ENCODE data around the gene VCAM1. TPM values are rescaled to one million over a fixed set of nuclear protein-coding genes. Genes with fewer than 3 reads are reported as not detected.

Gene VCAM1
- total RNA-seq, 1 experiment from 2014 or later, result 0.07 TPM

DNA sequence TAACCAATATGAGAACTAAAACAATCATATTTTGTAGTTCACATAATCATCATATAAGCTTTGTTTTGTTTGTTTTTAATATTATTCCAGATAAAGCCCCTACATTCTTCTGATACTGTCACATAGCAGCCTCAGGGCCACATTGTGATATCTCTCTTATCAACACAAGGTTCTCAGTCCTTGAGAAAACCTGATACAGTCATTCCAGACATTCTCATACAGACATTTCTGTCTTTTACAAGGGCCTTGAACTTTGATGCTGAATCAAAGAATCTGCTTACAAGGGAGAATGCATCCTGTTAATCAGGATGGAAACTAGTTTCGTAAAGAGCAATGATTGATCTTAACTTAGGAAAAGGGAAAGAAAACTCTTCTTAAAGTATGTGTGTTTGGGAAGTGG lies 12.7 kb upstream of the VCAM1 start:
- peaks cover 6% of the 10 kb centered on the region in 2 experiments for H3K4me1 Mint-ChIP-seq
- Histone ChIP-seq H3K23ac (ENCODE audit: insufficient read length, low read depth, low read length) (no peak overlapping the region), H2BK12ac (ENCODE audit: insufficient read length, low read depth, low read length) (no peak overlapping the region), H3K18ac (ENCODE audit: insufficient read length, low read depth, low read length) (no peak overlapping the region), H3K4me2 (ENCODE audit: insufficient read depth, insufficient read length, low read length) (no peak overlapping the region), H3K79me1 (ENCODE audit: insufficient read depth, low read depth, low read length, poor library complexity, severe bottlenecking) (no peaks in the 10 kb centered on the region), H3K4me1 (ENCODE audit: insufficient read depth, low read length) (peaks cover 4% of the 10 kb centered on the region; the same call in 1 of the 2 replicates), H3T11ph (ENCODE audit: low read length) (no peak overlapping the region), H2BK15ac (ENCODE audit: low read depth, low read length) (no peak overlapping the region), H3K27me3 (ENCODE audit: insufficient read depth, low read length) (no peaks in the 10 kb centered on the region), H3K79me2 (ENCODE audit: insufficient read depth, low read length) (no peaks in the 10 kb centered on the region), H3K9me3 (ENCODE audit: control insufficient read depth, low read depth, low read length) (no peaks in the 10 kb centered on the region), H3K14ac (ENCODE audit: insufficient read depth, low read length) (no peak overlapping the region), H3K23me2 (ENCODE audit: insufficient read length, low read depth, low read length, poor library complexity, severe bottlenecking) (no peaks in the 10 kb centered on the region), H2BK20ac (ENCODE audit: low read depth, low read length, poor library complexity, severe bottlenecking) (no peak overlapping the region), H2AFZ (ENCODE audit: low read length) (no peak overlapping the region), H3K27ac (ENCODE audit: insufficient read length, low read depth, low read length) (no peak overlapping the region), H2BK5ac (ENCODE audit: insufficient read length, low read length) (no peak overlapping the region), H4K91ac (ENCODE audit: insufficient read length, low read depth, low read length) (no peak overlapping the region), H4K5ac (ENCODE audit: insufficient read length, low read depth, low read length) (no peak overlapping the region), H4K20me1 (ENCODE audit: control insufficient read depth, insufficient read depth, insufficient read length) (no peaks in the 10 kb centered on the region), H4K8ac (replicated peaks; ENCODE audit: insufficient read length, low read depth, low read length) (no peak overlapping the region), H2BK120ac (ENCODE audit: low read depth, low read length, poor library complexity, severe bottlenecking) (no peak overlapping the region), H2AK5ac (ENCODE audit: insufficient read length, low read length) (no peak overlapping the region), H3K4ac (ENCODE audit: low read depth, low read length) (no peak overlapping the region), H3K56ac (ENCODE audit: insufficient read length, low read depth, low read length) (no peak overlapping the region), H3K9ac (ENCODE audit: extremely low read depth, insufficient read length, low read length) (no peak overlapping the region)
- H3K27me3 Mint-ChIP-seq (ENCODE audit: low read depth), result no peaks in the 10 kb centered on the region
- no peak overlapping the region for H3K4me3 Mint-ChIP-seq
- no peak overlapping the region for H3K27ac Mint-ChIP-seq
- no CpG with 5 or more reads among the region's 1 CpG for WGBS (ENCODE audit: extremely low coverage, insufficient read length, low lambda C conversion rate)
- TF ChIP-seq, protein P1, sequence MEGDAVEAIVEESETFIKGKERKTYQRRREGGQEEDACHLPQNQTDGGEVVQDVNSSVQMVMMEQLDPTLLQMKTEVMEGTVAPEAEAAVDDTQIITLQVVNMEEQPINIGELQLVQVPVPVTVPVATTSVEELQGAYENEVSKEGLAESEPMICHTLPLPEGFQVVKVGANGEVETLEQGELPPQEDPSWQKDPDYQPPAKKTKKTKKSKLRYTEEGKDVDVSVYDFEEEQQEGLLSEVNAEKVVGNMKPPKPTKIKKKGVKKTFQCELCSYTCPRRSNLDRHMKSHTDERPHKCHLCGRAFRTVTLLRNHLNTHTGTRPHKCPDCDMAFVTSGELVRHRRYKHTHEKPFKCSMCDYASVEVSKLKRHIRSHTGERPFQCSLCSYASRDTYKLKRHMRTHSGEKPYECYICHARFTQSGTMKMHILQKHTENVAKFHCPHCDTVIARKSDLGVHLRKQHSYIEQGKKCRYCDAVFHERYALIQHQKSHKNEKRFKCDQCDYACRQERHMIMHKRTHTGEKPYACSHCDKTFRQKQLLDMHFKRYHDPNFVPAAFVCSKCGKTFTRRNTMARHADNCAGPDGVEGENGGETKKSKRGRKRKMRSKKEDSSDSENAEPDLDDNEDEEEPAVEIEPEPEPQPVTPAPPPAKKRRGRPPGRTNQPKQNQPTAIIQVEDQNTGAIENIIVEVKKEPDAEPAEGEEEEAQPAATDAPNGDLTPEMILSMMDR (conservative IDR thresholded peaks at IDR 0.05), result no peak
- no peak for DNase-seq
- no peaks in the 10 kb centered on the region for H3K9me3 Mint-ChIP-seq
- no peaks in the 10 kb centered on the region for H3K36me3 Mint-ChIP-seq (ENCODE audit: insufficient read depth in 1 of 3, low read depth in 3 of 3)
